Natural killer cell treated with Interleukin-12 subunit alpha and Interleukin-12 subunit beta and Interleukin-15 and Interleukin-18, amount 100 ng/mL, for 72 hours (primary cell): ENCODE measurements around the gene DIDO1. TPM values are rescaled to one million over a fixed set of nuclear protein-coding genes. Genes with fewer than 3 reads are reported as not detected.
"Not testable (repeated sequence)": the region's sequence is repeated elsewhere in the genome, so short reads cannot be mapped to it uniquely, and the experiment has no call there.

Experiments used
- ATAC-seq, 2 donors: fragments of 150-1000 bp; cut with Tn5 transposase in 1 of 2; sonication (Bioruptor Pico), chemical (Tn5 transposase) in 1 of 2; 2 replicates each; pipeline ENCODE4 v1.10.0; 2021
- DNase-seq: peaks from one replicate; pipeline ENCODE4 v3.0.0; 2022; ENCODE audit warnings: low spot score
- H3K27ac Mint-ChIP-seq, 2 donors: 1 replicate in 1 of 2; 2 replicates in 1 of 2; pipeline ENCODE4 v1.8.0; 2022; ENCODE audit warnings: mixed read lengths in 2 of 2, mild to moderate bottlenecking in 1 of 2, moderate library complexity in 1 of 2
- H3K27me3 Mint-ChIP-seq, 2 donors: 1 replicate in 1 of 2; 2 replicates in 1 of 2; pipeline ENCODE4 v1.8.0; 2022; ENCODE audit warnings: mixed read lengths in 2 of 2
- H3K36me3 Mint-ChIP-seq: one replicate; pipeline ENCODE4 v1.8.0; 2022; ENCODE audit warnings: mixed read lengths
- H3K4me1 Mint-ChIP-seq, 2 donors: 1 replicate in 1 of 2; 2 replicates in 1 of 2; pipeline ENCODE4 v1.8.0; 2022; ENCODE audit warnings: low read depth in 2 of 2, mixed read lengths in 2 of 2, mild to moderate bottlenecking in 1 of 2
- H3K4me3 Mint-ChIP-seq: one replicate; pipeline ENCODE4 v1.8.0; 2022; ENCODE audit warnings: mixed read lengths
- H3K9me3 Mint-ChIP-seq: 2 replicates; pipeline ENCODE4 v1.8.0; 2022; ENCODE audit warnings: mixed read lengths
- total RNA-seq, 2 donors: library from RNA; stranded (reverse); gene quantifications; one replicate each; pipeline ENCODE4 v1.2.3, GENCODE V29; 2022

DIDO1 gene
- total RNA-seq, 2 donors from 2014 or later, result 57.6 to 81.1 TPM

DNA sequence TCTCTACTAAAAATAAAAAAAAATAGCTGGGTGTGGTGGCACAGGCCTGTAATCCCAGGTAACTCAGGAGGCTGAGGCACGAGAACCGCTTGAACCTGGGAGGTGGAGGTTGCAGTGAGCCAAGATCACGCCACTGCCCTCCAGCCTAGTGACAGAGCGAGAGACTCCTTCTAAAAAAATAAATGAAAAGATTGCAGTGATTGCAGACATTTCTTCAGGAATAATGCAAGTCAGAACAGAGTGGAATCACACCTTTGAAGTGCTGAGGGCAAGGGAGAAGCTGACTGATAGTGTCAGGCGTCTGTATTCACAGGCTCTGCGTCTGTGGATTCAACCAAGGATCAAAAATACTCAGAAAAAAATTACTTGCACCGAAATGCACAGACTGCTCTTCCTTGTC, 62.1 kb downstream of the DIDO1 start:
- Mint-ChIP-seq H3K9me3 (no peaks in the 10 kb centered on the region), H3K36me3 (no peaks in the 10 kb centered on the region), H3K4me1 (peaks cover 8 to 9% of the 10 kb centered on the region in 2 donors), H3K27me3 (no peaks in the 10 kb centered on the region), H3K27ac (no peak overlapping the region), H3K4me3 (no peak overlapping the region)
- ATAC-seq, result no peak
- DNase-seq, result no peak

DNA sequence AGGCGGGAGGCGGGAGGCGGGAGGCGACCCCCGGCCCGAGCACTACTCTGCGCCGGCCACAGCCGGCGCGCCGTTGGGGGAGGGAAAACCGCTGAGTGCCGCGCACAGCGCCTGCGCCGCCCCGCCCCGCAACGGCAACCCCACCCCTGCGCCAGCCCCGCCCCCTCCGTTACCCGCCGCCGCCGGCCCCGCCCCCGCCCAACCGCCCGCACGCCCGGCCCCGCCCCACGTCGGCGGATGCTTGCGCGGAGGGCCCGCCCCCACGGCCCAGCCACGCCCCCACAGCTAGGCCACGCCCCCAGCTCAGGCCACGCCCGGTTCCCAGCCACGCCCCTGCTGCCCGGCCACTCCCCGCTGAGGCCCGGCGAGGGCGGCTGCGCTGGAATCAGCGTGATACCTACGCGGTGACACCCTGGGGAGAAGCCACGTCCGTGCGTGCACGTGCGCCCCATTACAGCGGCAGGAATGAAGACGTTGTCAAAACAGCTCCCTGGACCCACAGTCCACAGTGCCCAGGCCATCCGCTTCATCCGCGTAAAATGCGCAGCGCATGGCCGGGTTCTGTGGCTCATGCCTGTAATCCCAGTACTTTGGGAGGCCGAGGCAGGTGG, 64.5 kb downstream of the DIDO1 start, which contains the start of gene TCFL5:
Gene TCFL5 (minus strand): TSS at position 97 of the 611 bp plus-strand sequence. CDS start 152 bp downstream, outside the sequence.
- peak; percentile 95 for DNase-seq
- peaks cover 15 to 18% of the 10 kb centered on the region in 2 donors for H3K4me1 Mint-ChIP-seq
- no peaks in the 10 kb centered on the region for H3K9me3 Mint-ChIP-seq
- no peaks in the 10 kb centered on the region for H3K27me3 Mint-ChIP-seq
- peaks cover 11% of the 10 kb centered on the region for H3K36me3 Mint-ChIP-seq
- H3K4me3 Mint-ChIP-seq, result peak within 1 kb of the TSS; percentile 72
- H3K27ac Mint-ChIP-seq, result no peak within 1 kb of the TSS
- peak; percentile 96 to 98 for ATAC-seq

- H3K9me3 Mint-ChIP-seq, result no peaks in the 10 kb centered on the region
Observed at GRCh38 chr20:62860924-62861691, 65.2 kb downstream of the DIDO1 start.

DNA sequence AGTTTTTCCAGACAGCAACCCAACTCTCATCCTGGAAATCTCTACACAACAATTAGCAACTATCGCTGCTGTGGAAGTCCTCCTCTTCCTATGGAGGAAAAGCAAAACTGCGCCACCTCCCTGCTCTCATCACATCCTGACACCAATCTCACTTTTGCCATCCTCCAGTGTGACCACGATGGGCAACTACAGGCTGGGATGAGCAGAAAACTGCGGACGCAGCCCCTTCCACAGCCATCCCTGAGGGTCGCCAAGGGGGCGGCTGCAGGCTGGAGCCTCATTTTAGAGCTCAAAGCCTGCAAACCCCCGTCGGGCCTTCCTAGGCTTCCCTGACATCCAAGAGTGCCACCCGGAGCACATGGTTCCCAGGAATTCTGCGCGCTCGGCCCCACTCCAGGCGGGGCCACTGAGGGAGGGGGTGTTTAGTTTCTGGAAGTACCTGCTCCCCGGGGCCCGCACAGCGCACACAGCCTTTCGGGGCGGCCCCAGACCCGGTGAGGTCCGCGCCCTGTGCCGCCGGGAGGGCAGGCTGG, 65.8 kb downstream of the DIDO1 start:
- Mint-ChIP-seq H3K4me3 (peak overlapping the region; percentile 72), H3K27me3 (no peaks in the 10 kb centered on the region), H3K4me1 (peaks cover 15 to 18% of the 10 kb centered on the region in 2 donors), H3K36me3 (peaks cover 11% of the 10 kb centered on the region), H3K9me3 (no peaks in the 10 kb centered on the region), H3K27ac (no peak overlapping the region)
- DNase-seq (no peak), ATAC-seq (no peak)

More at GRCh38 chr20:62860924-62861691, 65.2 kb downstream of the DIDO1 start:
- Mint-ChIP-seq H3K36me3 (peaks cover 11% of the 10 kb centered on the region), H3K4me1 (peaks cover 15 to 18% of the 10 kb centered on the region in 2 donors), H3K4me3 (peak overlapping the region; percentile 72), H3K27me3 (no peaks in the 10 kb centered on the region), H3K27ac (no peak overlapping the region)
- DNase-seq (no peak), ATAC-seq (peak; percentile 50)

DNA sequence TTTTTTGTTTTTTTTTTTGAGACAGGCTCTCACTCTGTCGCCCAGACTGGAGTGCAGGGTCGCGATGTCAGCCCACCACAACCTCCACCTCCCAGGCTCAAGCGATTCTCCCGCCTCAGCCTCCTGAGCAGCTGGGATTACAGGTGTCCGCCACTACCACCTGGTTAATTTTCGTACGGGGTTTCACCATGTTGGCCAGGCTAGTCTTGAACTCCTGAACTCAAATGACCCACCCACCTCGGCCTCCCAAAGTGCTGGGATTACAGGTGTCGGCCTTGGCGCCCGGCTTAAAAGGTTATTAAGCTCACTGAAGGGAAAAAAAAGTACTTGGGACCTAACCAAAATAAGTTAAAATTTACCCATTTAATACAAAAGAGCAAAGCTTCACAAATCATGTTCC, 66.6 kb downstream of the DIDO1 start:
- ATAC-seq (no peak), DNase-seq (no peak)
- Mint-ChIP-seq H3K36me3 (peaks cover 11% of the 10 kb centered on the region), H3K4me1 (peaks cover 15 to 18% of the 10 kb centered on the region in 2 donors), H3K4me3 (peak overlapping the region; percentile 72), H3K9me3 (no peaks in the 10 kb centered on the region), H3K27ac (no peak overlapping the region), H3K27me3 (no peaks in the 10 kb centered on the region)

DNA sequence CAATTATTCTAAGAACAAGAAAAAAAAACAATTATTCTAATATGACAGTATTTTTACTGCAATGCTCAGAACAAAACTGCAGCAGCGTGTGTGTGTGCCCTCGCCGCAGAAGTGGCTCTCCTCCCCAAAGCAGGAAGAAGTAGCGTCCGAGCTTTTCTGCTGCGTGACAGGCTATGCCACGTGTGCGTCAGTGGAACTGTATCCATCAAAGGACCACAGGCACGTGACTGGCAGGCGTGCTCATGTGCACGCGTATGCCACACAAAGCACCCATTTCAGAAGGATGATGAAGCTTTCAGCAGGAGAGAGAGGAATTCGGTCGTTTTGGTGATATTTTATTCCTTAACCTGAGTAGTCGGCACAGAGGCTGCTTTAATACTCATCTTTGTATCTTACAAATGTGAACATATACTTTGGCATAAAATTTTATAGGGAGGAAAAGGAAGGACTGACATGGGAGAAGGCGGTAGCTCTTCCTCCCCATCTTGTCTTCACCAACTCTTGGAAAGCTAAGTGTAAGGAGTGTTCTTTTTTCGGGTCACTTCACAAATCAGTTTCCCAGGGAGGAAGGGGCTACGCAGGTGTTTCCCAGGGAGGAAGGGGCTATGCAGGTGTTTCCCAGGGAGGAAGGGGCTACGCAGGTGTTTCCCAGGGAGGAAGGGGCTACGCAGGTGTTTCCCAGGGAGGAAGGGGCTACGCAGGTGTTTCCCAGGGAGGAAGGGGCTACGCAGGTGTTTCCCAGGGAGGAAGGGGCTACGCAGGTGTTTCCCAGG, 68.1 kb downstream of the DIDO1 start:
- Mint-ChIP-seq H3K4me1 (peaks cover 15 to 18% of the 10 kb centered on the region in 2 donors), H3K36me3 (peaks cover 15% of the 10 kb centered on the region), H3K9me3 (no peaks in the 10 kb centered on the region), H3K27ac (peak overlapping the region in 1 of 2 donors; percentile 70), H3K27me3 (no peaks in the 10 kb centered on the region), H3K4me3 (peak overlapping the region; percentile 60)
- no peak for ATAC-seq
- no peak for DNase-seq

- Mint-ChIP-seq H3K9me3 (no peaks in the 10 kb centered on the region), H3K4me1 (peaks cover 18 to 22% of the 10 kb centered on the region in 2 donors), H3K27me3 (no peaks in the 10 kb centered on the region), H3K27ac (no peak overlapping the region), H3K36me3 (peaks cover 15% of the 10 kb centered on the region), H3K4me3 (no peak overlapping the region)
- DNase-seq (no peak), ATAC-seq (no peak)
Observed at GRCh38 chr20:62856931-62857619, 69.2 kb downstream of the DIDO1 start.

DNA sequence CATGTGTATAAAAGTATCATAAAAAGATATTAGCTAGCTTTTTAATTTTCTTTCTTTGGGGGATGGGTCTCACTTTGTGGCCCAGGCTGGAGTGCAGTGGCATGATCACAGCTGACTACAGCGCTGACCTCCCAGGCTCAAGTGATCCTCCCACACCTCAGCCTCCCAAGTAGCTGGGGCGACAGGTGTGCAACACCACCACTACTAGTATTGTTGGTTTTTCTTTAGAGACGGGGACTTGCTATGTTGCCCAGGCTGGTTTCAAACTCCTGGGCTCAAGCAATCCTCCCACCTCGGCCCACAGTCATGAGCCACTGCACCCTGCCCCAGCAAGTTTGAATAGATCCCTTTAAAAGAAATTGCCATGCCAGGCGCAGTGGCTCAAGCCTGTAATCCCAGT, 71.2 kb downstream of the DIDO1 start:
- DNase-seq (no peak), ATAC-seq (no peak)
- Mint-ChIP-seq H3K27ac (no peak overlapping the region), H3K27me3 (no peaks in the 10 kb centered on the region), H3K4me1 (peaks cover 13 to 15% of the 10 kb centered on the region in 2 donors), H3K9me3 (no peaks in the 10 kb centered on the region), H3K36me3 (peaks cover 15% of the 10 kb centered on the region), H3K4me3 (no peak overlapping the region)

DNA sequence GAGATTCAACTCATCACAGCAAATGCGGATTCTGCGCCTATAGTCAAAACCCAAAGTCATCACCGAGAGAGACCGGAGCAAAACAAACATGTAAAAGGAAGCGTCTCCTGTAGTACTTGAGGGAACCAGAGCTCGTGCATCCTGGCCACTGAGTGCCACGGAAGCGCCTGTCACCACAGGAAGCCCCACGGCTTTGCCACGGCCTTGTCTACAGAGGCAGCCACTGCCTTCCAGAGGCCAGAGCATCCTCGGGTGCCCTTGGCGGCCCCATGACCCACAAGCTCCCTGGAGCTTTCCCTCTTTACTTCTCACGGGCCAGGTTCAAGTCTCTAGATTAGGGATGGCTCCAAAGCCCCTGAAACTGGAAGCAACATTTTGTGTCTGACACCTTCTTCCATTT, 72.2 kb downstream of the DIDO1 start:
- H3K4me1 Mint-ChIP-seq, result peaks cover 10 to 13% of the 10 kb centered on the region in 2 donors
- H3K4me3 Mint-ChIP-seq, result no peak overlapping the region
- no peaks in the 10 kb centered on the region for H3K27me3 Mint-ChIP-seq
- peaks cover 15% of the 10 kb centered on the region for H3K36me3 Mint-ChIP-seq
- no peak overlapping the region for H3K27ac Mint-ChIP-seq
- no peak for ATAC-seq
- no peaks in the 10 kb centered on the region for H3K9me3 Mint-ChIP-seq
- DNase-seq, result no peak

- H3K27ac Mint-ChIP-seq, H3K27me3 Mint-ChIP-seq, H3K9me3 Mint-ChIP-seq, H3K4me3 Mint-ChIP-seq, ATAC-seq: not testable (repeated sequence)
- H3K36me3 Mint-ChIP-seq, result peaks cover 15% of the 10 kb centered on the region
- DNase-seq, result peak; percentile 10
- peaks cover 9 to 11% of the 10 kb centered on the region in 2 donors for H3K4me1 Mint-ChIP-seq
Observed at GRCh38 chr20:62853304-62853703, 73.0 kb downstream of the DIDO1 start.

DNA sequence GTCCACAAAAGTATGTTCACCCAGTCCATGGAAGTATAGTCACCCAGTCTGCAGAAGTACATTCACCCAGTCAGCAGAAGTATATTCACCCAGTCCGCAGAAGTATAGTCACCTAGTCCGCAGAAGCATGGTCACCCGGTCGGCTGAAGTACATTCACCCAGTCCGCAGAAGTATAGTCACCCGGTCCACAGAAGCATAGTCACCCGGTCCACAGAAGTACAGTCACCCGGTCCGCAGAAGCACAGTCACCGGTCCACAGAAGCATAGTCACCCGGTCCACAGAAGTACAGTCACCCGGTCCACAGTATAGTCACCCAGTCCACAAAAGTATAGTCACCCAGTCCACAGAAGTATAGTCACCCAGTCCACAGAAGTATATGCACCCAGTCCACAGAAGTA, 73.5 kb downstream of the DIDO1 start:
- Mint-ChIP-seq H3K4me1 (peaks cover 5 to 7% of the 10 kb centered on the region in 2 donors), H3K27ac (no peak overlapping the region), H3K4me3 (no peak overlapping the region), H3K36me3 (peaks cover 11% of the 10 kb centered on the region), H3K9me3 (no peaks in the 10 kb centered on the region), H3K27me3 (no peaks in the 10 kb centered on the region)
- DNase-seq, result peak; percentile 56
- ATAC-seq, result no peak

DNA sequence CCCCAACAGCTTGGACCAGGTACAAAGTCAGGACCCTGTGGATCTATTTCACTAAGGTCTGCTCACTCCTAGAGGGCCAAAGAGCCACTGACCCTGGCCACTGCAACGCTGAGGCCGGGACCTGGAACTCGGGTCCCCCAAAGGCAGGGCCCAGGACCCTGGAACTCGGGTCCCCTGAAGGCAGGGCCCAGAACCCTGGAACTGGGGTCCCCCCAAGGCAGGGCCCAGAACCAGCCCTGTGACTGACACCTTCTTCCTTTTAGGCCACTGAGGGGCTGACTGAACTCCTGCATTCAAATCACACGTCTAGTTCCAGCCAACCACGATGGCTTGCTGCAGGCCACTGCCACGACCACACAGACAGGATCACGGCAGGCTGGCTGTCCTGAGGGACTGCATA, 74.1 kb downstream of the DIDO1 start:
- no peak overlapping the region for H3K4me3 Mint-ChIP-seq
- H3K27me3 Mint-ChIP-seq, result no peaks in the 10 kb centered on the region
- H3K4me1 Mint-ChIP-seq, result peaks cover 0 to 7% of the 10 kb centered on the region in 2 donors
- ATAC-seq, result peak in 1 of 2 donors; percentile 36
- no peaks in the 10 kb centered on the region for H3K9me3 Mint-ChIP-seq
- DNase-seq, result peak; percentile 35
- no peak overlapping the region for H3K27ac Mint-ChIP-seq
- H3K36me3 Mint-ChIP-seq, result peaks cover 5% of the 10 kb centered on the region

- DNase-seq (peak; percentile 56), ATAC-seq (no peak)
- Mint-ChIP-seq H3K27me3 (no peaks in the 10 kb centered on the region), H3K4me3 (no peak overlapping the region), H3K9me3 (no peaks in the 10 kb centered on the region), H3K36me3 (peaks cover 4% of the 10 kb centered on the region), H3K27ac (no peak overlapping the region), H3K4me1 (peaks cover 0 to 7% of the 10 kb centered on the region in 2 donors)
Observed at GRCh38 chr20:62850333-62850974, 75.9 kb downstream of the DIDO1 start.
